Measurements from ENCODE around the gene UNK.
A peak's percentile ranks its signal among the peaks of the same experiment; 100 is the strongest.

The UNK gene

GRCh38 chr17:75751676-75752404 lies 32.8 kb upstream of the UNK start:
- POLR2A ChIA-PET, result interaction anchor here (1.2 to 2.1 kb wide), 4 partner anchors 25 to 28 kb away, joined by 3 to 8 read pairs (median 5); no protein-coding TSS in a partner anchor
- DNase-seq (ENCODE audit: extremely low spot score), result no peak
- TF ChIP-seq BHLHE40 (IDR thresholded peaks at IDR 0.05; ENCODE audit: borderline replicate concordance) (no peak), PKNOX1 (IDR thresholded peaks at IDR 0.05) (no peak), ELF4 (IDR thresholded peaks at IDR 0.05) (no peak), NFRKB (IDR thresholded peaks at IDR 0.05) (no peak), HDGF (IDR thresholded peaks at IDR 0.05; ENCODE audit: borderline replicate concordance) (no peak), FOXK2 (IDR thresholded peaks at IDR 0.05) (no peak), ZNF384 (IDR thresholded peaks at IDR 0.05) (no peak), SP1 (IDR thresholded peaks at IDR 0.05) (no peak), CTBP1 (IDR thresholded peaks at IDR 0.05; ENCODE audit: borderline replicate concordance) (no peak), ARNT (IDR thresholded peaks at IDR 0.05) (no peak), L3MBTL2 (conservative IDR thresholded peaks at IDR 0.05) (no peak), LEF1 (IDR thresholded peaks at IDR 0.05; ENCODE audit: borderline replicate concordance) (no peak)
- CTCF ChIA-PET, result interaction anchor here (0.6 to 5.6 kb wide), 6 partner anchors 8 to 151 kb away, joined by 3 to 93 read pairs (median 8); partner anchors contain the start of genes GALK1 and SMIM5

- POLR2A ChIA-PET, result interaction anchor here (1.2 to 1.7 kb wide), 3 partner anchors 24 to 28 kb away, joined by 3 to 6 read pairs (median 4); no protein-coding TSS in a partner anchor
- no peak for TF ChIP-seq ZNF384 (IDR thresholded peaks at IDR 0.05)
- TF ChIP-seq BHLHE40 (IDR thresholded peaks at IDR 0.05; ENCODE audit: borderline replicate concordance), result no peak
- TF ChIP-seq L3MBTL2 (conservative IDR thresholded peaks at IDR 0.05), result no peak
- no peak for TF ChIP-seq TARDBP (IDR thresholded peaks at IDR 0.05)
- no peak for TF ChIP-seq HDGF (IDR thresholded peaks at IDR 0.05; ENCODE audit: borderline replicate concordance)
- TF ChIP-seq FOXA1 (IDR thresholded peaks at IDR 0.05), result no peak
- no peak for TF ChIP-seq SUZ12 (IDR thresholded peaks at IDR 0.05)
- TF ChIP-seq ARNT (IDR thresholded peaks at IDR 0.05), result no peak
- TF ChIP-seq PKNOX1 (IDR thresholded peaks at IDR 0.05), result no peak
- TF ChIP-seq FOXK2 (IDR thresholded peaks at IDR 0.05), result no peak
- TF ChIP-seq CTBP1 (IDR thresholded peaks at IDR 0.05; ENCODE audit: borderline replicate concordance), result no peak
- CTCF ChIA-PET, result interaction anchor here (0.6 kb wide), 1 partner anchor 13 kb away, joined by 3 read pairs; no protein-coding TSS in a partner anchor
- DNase-seq (ENCODE audit: extremely low spot score), result no peak
Observed at GRCh38 chr17:75752405-75752709, 32.2 kb upstream of the UNK start.

GRCh38 chr17:75752802-75753513 lies 31.6 kb upstream of the UNK start:
- TF ChIP-seq SP1 (IDR thresholded peaks at IDR 0.05), result no peak
- TF ChIP-seq LEF1 (IDR thresholded peaks at IDR 0.05; ENCODE audit: borderline replicate concordance), result no peak
- TF ChIP-seq CTBP1 (IDR thresholded peaks at IDR 0.05; ENCODE audit: borderline replicate concordance), result no peak
- no peak for TF ChIP-seq FOXK2 (IDR thresholded peaks at IDR 0.05)
- no peak for TF ChIP-seq HDGF (IDR thresholded peaks at IDR 0.05; ENCODE audit: borderline replicate concordance)
- no peak for TF ChIP-seq TARDBP (IDR thresholded peaks at IDR 0.05)
- TF ChIP-seq FOXM1 (IDR thresholded peaks at IDR 0.05; ENCODE audit: borderline replicate concordance), result no peak
- no peak for TF ChIP-seq ELF4 (IDR thresholded peaks at IDR 0.05)
- TF ChIP-seq BHLHE40 (IDR thresholded peaks at IDR 0.05; ENCODE audit: borderline replicate concordance), result no peak
- TF ChIP-seq L3MBTL2 (conservative IDR thresholded peaks at IDR 0.05), result no peak
- no peak for TF ChIP-seq ZNF384 (IDR thresholded peaks at IDR 0.05)
- no peak for TF ChIP-seq PKNOX1 (IDR thresholded peaks at IDR 0.05)
- no peak for TF ChIP-seq SUZ12 (IDR thresholded peaks at IDR 0.05)
- TF ChIP-seq ARNT (IDR thresholded peaks at IDR 0.05), result no peak
- TF ChIP-seq NFRKB (IDR thresholded peaks at IDR 0.05), result no peak
- TF ChIP-seq FOXA1 (IDR thresholded peaks at IDR 0.05), result no peak
- ChIA-PET CTCF (interaction anchor here (0.6 to 1.2 kb wide), 2 partner anchors 13 to 119 kb away, joined by 3 to 6 read pairs; partner anchors contain the start of gene GALK1), POLR2A (interaction anchor here (0.8 to 1.7 kb wide), 4 partner anchors 10 to 27 kb away, joined by 3 to 6 read pairs (median 4); no protein-coding TSS in a partner anchor)
- DNase-seq (ENCODE audit: extremely low spot score), result no peak

GRCh38 chr17:75753514-75754377 lies 30.9 kb upstream of the UNK start:
- TF ChIP-seq ELF4 (IDR thresholded peaks at IDR 0.05) (no peak), FOXM1 (IDR thresholded peaks at IDR 0.05; ENCODE audit: borderline replicate concordance) (peak; percentile 46; the same call in 1 of the 2 replicates)
- CTCF ChIA-PET, result interaction anchor here (0.6 to 1.2 kb wide), 5 partner anchors 12 to 600 kb away, joined by 3 to 6 read pairs (median 3); partner anchors contain the start of genes GALK1 and JPT1
- POLR2A ChIA-PET, result interaction anchor here (0.8 to 1.7 kb wide), 4 partner anchors 9 to 26 kb away, joined by 3 to 6 read pairs (median 4); no protein-coding TSS in a partner anchor
- peak; percentile 91 for DNase-seq (ENCODE audit: extremely low spot score)

Data from HEK293T (cell line).